ENCODE measurements around the gene CTBP2. TPM values are rescaled to one million over a fixed set of nuclear protein-coding genes. Genes with fewer than 3 reads are reported as not detected.

CTBP2 gene
- total and polyA plus RNA-seq, 10 of the 15 experiments (the other 5 are each of a cell fraction or from before 2014, with no cell fraction given), result 0.02 to 0.72 (median 0.06) TPM; not detected in 2

- no peak for TF ChIP-seq CBX3 (IDR thresholded peaks at IDR 0.05; ENCODE audit: borderline replicate concordance, low read depth)
- TF ChIP-seq ZNF24 (IDR thresholded peaks at IDR 0.05), result no peak
- no peak for TF ChIP-seq RB1 (IDR thresholded peaks at IDR 0.05; ENCODE audit: borderline replicate concordance)
- no peak for TF ChIP-seq MYC (IDR thresholded peaks at IDR 0.05; ENCODE audit: insufficient read depth, insufficient read length, insufficient replicate concordance, low read length, severe bottlenecking)
- TF ChIP-seq BHLHE40 (IDR thresholded peaks at IDR 0.05; ENCODE audit: borderline replicate concordance in 1 of 2, low read depth in 2 of 2, low read length in 1 of 2), result no peak
Measured at GRCh38 chr10:125001313-125002046, 158.9 kb downstream of the CTBP2 start (continued).

- H3K9me3 ChIP-seq (replicated peaks; ENCODE audit: control insufficient read depth, insufficient read depth, low read length), result no peaks in the 10 kb centered on the region
- no TSS peak for BruUV-seq (replicated peaks)
- H3K36me3 ChIP-seq (ENCODE audit: control insufficient read depth in 2 of 2, insufficient read depth in 2 of 2, low read length in 1 of 2), result no peaks in the 10 kb centered on the region
- WGBS (ENCODE audit: insufficient coverage, insufficient replicate concordance, low lambda C conversion rate, missing lambda C conversion rate), result 37% methylated on average over 35 of the region's 35 CpGs
- H3K9ac ChIP-seq (ENCODE audit: control insufficient read depth, insufficient read depth, low read length), result no peak overlapping the region
- ChIA-PET CTCF (interaction anchor here (0.8 to 1.6 kb wide), 4 partner anchors 8 to 36 kb away, joined by 3 to 4 read pairs (median 3); no protein-coding TSS in a partner anchor), RAD21 (ENCODE audit: unreplicated experiment) (no interaction called here), SMC1A (ENCODE audit: uncharacterized antibody, unreplicated experiment) (no interaction called here), POLR2A (no interaction called here)
- H2AFZ ChIP-seq (ENCODE audit: control insufficient read depth, low read depth, low read length), result no peak overlapping the region
- no peak overlapping the region for H3K4me3 ChIP-seq
- no peak for DNase-seq (ENCODE audit: low read depth, low spot score)
- in situ Hi-C loops (cut with MboI) (no loop called here), intact Hi-C loops (cut with micrococcal nuclease; ENCODE audit: unreplicated experiment) (no loop called here)
- ATAC-seq, result peak; percentile 25; the same call in 2 of the 3 replicates
- no peaks in the 10 kb centered on the region for H3K27me3 ChIP-seq (replicated peaks in 1 of 2; ENCODE audit: control insufficient read depth in 2 of 2, insufficient read depth in 2 of 2, low read length in 1 of 2)
- no peak overlapping the region for H3K27ac ChIP-seq (ENCODE audit: control insufficient read depth, insufficient read depth)
- no peak overlapping the region for H3K4me2 ChIP-seq (ENCODE audit: control insufficient read depth, insufficient read depth)
- no peak for TF ChIP-seq POU2F2 (IDR thresholded peaks at IDR 0.05; ENCODE audit: borderline replicate concordance, low read depth, low read length)
- TF ChIP-seq CTCF (IDR thresholded peaks at IDR 0.05 in 2 of 3, conservative IDR thresholded peaks at IDR 0.05 in 1 of 3; ENCODE audit: control insufficient read depth in 2 of 3, extremely low read depth in 1 of 3, insufficient read depth in 1 of 3, low read depth in 3 of 3, low read length in 3 of 3), result 0 out of 6 replicates have a peak, but pooled peaks of 1 of the 3 experiments have one; percentile 6
- FAIRE-seq, result no peak
- H3K79me2 ChIP-seq (ENCODE audit: control insufficient read depth, insufficient read depth, low read length), result no peaks in the 10 kb centered on the region
- H3K4me1 ChIP-seq (ENCODE audit: control insufficient read depth, insufficient read depth, low read length), result no peaks in the 10 kb centered on the region; the same call in 1 of the 2 replicates
- no peaks in the 10 kb centered on the region for H4K20me1 ChIP-seq (ENCODE audit: control insufficient read depth, insufficient read depth)
Measured at GRCh38 chr10:125000366-125001312, 159.7 kb downstream of the CTBP2 start.

All from GM12878 (cell line).